Measurements from ENCODE around the gene GRIN2A. TPM values are rescaled to one million over a fixed set of nuclear protein-coding genes. Genes with fewer than 3 reads are reported as not detected.

The GRIN2A gene
- polyA plus RNA-seq, 2 donors = 0.02 to 0.04 TPM

GRCh38 chr16:10103700-10104099 is 78.5 kb downstream of the GRIN2A start:
- Histone ChIP-seq H3K4me1 (ENCODE audit: control insufficient read depth in 2 of 2, insufficient read depth in 2 of 2, low read length in 1 of 2) (no peaks in the 10 kb centered on the region), H3K4me3 (ENCODE audit: low read depth in 1 of 2, low read length in 2 of 2) (no peak overlapping the region), H3K36me3 (ENCODE audit: control insufficient read depth in 2 of 2, insufficient read depth in 2 of 2, low read length in 1 of 2) (no peaks in the 10 kb centered on the region), H3K27ac (ENCODE audit: low read depth in 2 of 2, low read length in 1 of 2) (no peak overlapping the region), H3K9me3 (ENCODE audit: control insufficient read depth in 2 of 2, insufficient read depth in 1 of 2, low read depth in 1 of 2, low read length in 1 of 2) (no peaks in the 10 kb centered on the region), H3K27me3 (ENCODE audit: control insufficient read depth in 1 of 2, insufficient read depth in 2 of 2, low read length in 2 of 2) (no peaks in the 10 kb centered on the region)
- WGBS, 2 donors = 57 to 64% methylated on average over 1 of the region's 1 CpG

- Histone ChIP-seq H3K4me3 (ENCODE audit: low read depth in 1 of 2, low read length in 2 of 2) (no peak overlapping the region), H3K27ac (ENCODE audit: low read depth in 2 of 2, low read length in 1 of 2) (no peak overlapping the region), H3K9me3 (ENCODE audit: control insufficient read depth in 2 of 2, insufficient read depth in 1 of 2, low read depth in 1 of 2, low read length in 1 of 2) (no peaks in the 10 kb centered on the region), H3K27me3 (ENCODE audit: control insufficient read depth in 1 of 2, insufficient read depth in 2 of 2, low read length in 2 of 2) (no peaks in the 10 kb centered on the region), H3K4me1 (ENCODE audit: control insufficient read depth in 2 of 2, insufficient read depth in 2 of 2, low read length in 1 of 2) (no peaks in the 10 kb centered on the region), H3K36me3 (ENCODE audit: control insufficient read depth in 2 of 2, insufficient read depth in 2 of 2, low read length in 1 of 2) (no peaks in the 10 kb centered on the region)
Observed at GRCh38 chr16:10103118-10103517, 79.1 kb downstream of the GRIN2A start.

GRCh38 chr16:10100829-10101228 is 81.4 kb downstream of the GRIN2A start:
- no peaks in the 10 kb centered on the region for H3K27me3 ChIP-seq (ENCODE audit: control insufficient read depth in 1 of 2, insufficient read depth in 2 of 2, low read length in 2 of 2)
- no peaks in the 10 kb centered on the region for H3K9me3 ChIP-seq (ENCODE audit: control insufficient read depth in 2 of 2, insufficient read depth in 1 of 2, low read depth in 1 of 2, low read length in 1 of 2)
- 59 to 60% methylated on average over 4 of the region's 4 CpGs for WGBS, 2 donors
- no peak overlapping the region for H3K27ac ChIP-seq (ENCODE audit: low read depth in 2 of 2, low read length in 1 of 2)
- H3K4me1 ChIP-seq (ENCODE audit: control insufficient read depth in 2 of 2, insufficient read depth in 2 of 2, low read length in 1 of 2) = no peaks in the 10 kb centered on the region
- H3K4me3 ChIP-seq (ENCODE audit: low read depth in 1 of 2, low read length in 2 of 2) = no peak overlapping the region
- H3K36me3 ChIP-seq (ENCODE audit: control insufficient read depth in 2 of 2, insufficient read depth in 2 of 2, low read length in 1 of 2) = no peaks in the 10 kb centered on the region

GRCh38 chr16:10098991-10099390 is 83.2 kb downstream of the GRIN2A start:
- H3K27ac ChIP-seq (ENCODE audit: low read depth in 2 of 2, low read length in 1 of 2) = no peak overlapping the region
- H3K9me3 ChIP-seq (ENCODE audit: control insufficient read depth in 2 of 2, insufficient read depth in 1 of 2, low read depth in 1 of 2, low read length in 1 of 2) = no peaks in the 10 kb centered on the region
- no peaks in the 10 kb centered on the region for H3K36me3 ChIP-seq (ENCODE audit: control insufficient read depth in 2 of 2, insufficient read depth in 2 of 2, low read length in 1 of 2)
- H3K4me1 ChIP-seq (ENCODE audit: control insufficient read depth in 2 of 2, insufficient read depth in 2 of 2, low read length in 1 of 2) = no peaks in the 10 kb centered on the region
- H3K4me3 ChIP-seq (ENCODE audit: low read depth in 1 of 2, low read length in 2 of 2) = no peak overlapping the region
- H3K27me3 ChIP-seq (ENCODE audit: control insufficient read depth in 1 of 2, insufficient read depth in 2 of 2, low read length in 2 of 2) = no peaks in the 10 kb centered on the region

GRCh38 chr16:10097271-10097670 is 85.0 kb downstream of the GRIN2A start:
- Histone ChIP-seq H3K27me3 (ENCODE audit: control insufficient read depth in 1 of 2, insufficient read depth in 2 of 2, low read length in 2 of 2) (no peaks in the 10 kb centered on the region), H3K36me3 (ENCODE audit: control insufficient read depth in 2 of 2, insufficient read depth in 2 of 2, low read length in 1 of 2) (no peaks in the 10 kb centered on the region), H3K27ac (ENCODE audit: low read depth in 2 of 2, low read length in 1 of 2) (no peak overlapping the region), H3K4me3 (ENCODE audit: low read depth in 1 of 2, low read length in 2 of 2) (no peak overlapping the region), H3K9me3 (ENCODE audit: control insufficient read depth in 2 of 2, insufficient read depth in 1 of 2, low read depth in 1 of 2, low read length in 1 of 2) (no peaks in the 10 kb centered on the region), H3K4me1 (ENCODE audit: control insufficient read depth in 2 of 2, insufficient read depth in 2 of 2, low read length in 1 of 2) (no peaks in the 10 kb centered on the region)
- 71 to 76% methylated on average over 2 of the region's 2 CpGs for WGBS, 2 donors

GRCh38 chr16:10093576-10093975 is 88.7 kb downstream of the GRIN2A start:
- no peak overlapping the region for H3K4me3 ChIP-seq (ENCODE audit: low read depth in 1 of 2, low read length in 2 of 2)
- 72 to 73% methylated on average over 8 of the region's 8 CpGs for WGBS, 2 donors
- no peak overlapping the region for H3K27ac ChIP-seq (ENCODE audit: low read depth in 2 of 2, low read length in 1 of 2)
- no peaks in the 10 kb centered on the region for H3K9me3 ChIP-seq (ENCODE audit: control insufficient read depth in 2 of 2, insufficient read depth in 1 of 2, low read depth in 1 of 2, low read length in 1 of 2)
- H3K4me1 ChIP-seq (ENCODE audit: control insufficient read depth in 2 of 2, insufficient read depth in 2 of 2, low read length in 1 of 2) = no peaks in the 10 kb centered on the region
- no peaks in the 10 kb centered on the region for H3K36me3 ChIP-seq (ENCODE audit: control insufficient read depth in 2 of 2, insufficient read depth in 2 of 2, low read length in 1 of 2)
- no peaks in the 10 kb centered on the region for H3K27me3 ChIP-seq (ENCODE audit: control insufficient read depth in 1 of 2, insufficient read depth in 2 of 2, low read length in 2 of 2)

GRCh38 chr16:10090816-10091215 is 91.4 kb downstream of the GRIN2A start:
- WGBS, 2 donors = 78 to 83% methylated on average over 1 of the region's 1 CpG
- no peak overlapping the region for H3K4me3 ChIP-seq (ENCODE audit: low read depth in 1 of 2, low read length in 2 of 2)

GRCh38 chr16:10088380-10088793 is 93.8 kb downstream of the GRIN2A start:
- Histone ChIP-seq H3K9me3 (ENCODE audit: control insufficient read depth in 2 of 2, insufficient read depth in 1 of 2, low read depth in 1 of 2, low read length in 1 of 2) (no peaks in the 10 kb centered on the region), H3K4me3 (ENCODE audit: low read depth in 1 of 2, low read length in 2 of 2) (no peak overlapping the region), H3K4me1 (ENCODE audit: control insufficient read depth in 2 of 2, insufficient read depth in 2 of 2, low read length in 1 of 2) (no peaks in the 10 kb centered on the region), H3K27me3 (ENCODE audit: control insufficient read depth in 1 of 2, insufficient read depth in 2 of 2, low read length in 2 of 2) (no peaks in the 10 kb centered on the region), H3K36me3 (ENCODE audit: control insufficient read depth in 2 of 2, insufficient read depth in 2 of 2, low read length in 1 of 2) (no peaks in the 10 kb centered on the region), H3K27ac (ENCODE audit: low read depth in 2 of 2, low read length in 1 of 2) (no peak overlapping the region)
- WGBS, 2 donors = 60 to 67% methylated on average over 7 of the region's 7 CpGs

More at GRCh38 chr16:10090816-10091215, 91.4 kb downstream of the GRIN2A start:
- Histone ChIP-seq H3K27me3 (ENCODE audit: control insufficient read depth in 1 of 2, insufficient read depth in 2 of 2, low read length in 2 of 2) (no peaks in the 10 kb centered on the region), H3K36me3 (ENCODE audit: control insufficient read depth in 2 of 2, insufficient read depth in 2 of 2, low read length in 1 of 2) (no peaks in the 10 kb centered on the region), H3K9me3 (ENCODE audit: control insufficient read depth in 2 of 2, insufficient read depth in 1 of 2, low read depth in 1 of 2, low read length in 1 of 2) (no peaks in the 10 kb centered on the region), H3K27ac (ENCODE audit: low read depth in 2 of 2, low read length in 1 of 2) (no peak overlapping the region), H3K4me1 (ENCODE audit: control insufficient read depth in 2 of 2, insufficient read depth in 2 of 2, low read length in 1 of 2) (no peaks in the 10 kb centered on the region)

- Histone ChIP-seq H3K4me3 (ENCODE audit: low read depth in 1 of 2, low read length in 2 of 2) (no peak overlapping the region), H3K9me3 (ENCODE audit: control insufficient read depth in 2 of 2, insufficient read depth in 1 of 2, low read depth in 1 of 2, low read length in 1 of 2) (no peaks in the 10 kb centered on the region), H3K27me3 (ENCODE audit: control insufficient read depth in 1 of 2, insufficient read depth in 2 of 2, low read length in 2 of 2) (no peaks in the 10 kb centered on the region), H3K36me3 (ENCODE audit: control insufficient read depth in 2 of 2, insufficient read depth in 2 of 2, low read length in 1 of 2) (no peaks in the 10 kb centered on the region), H3K4me1 (ENCODE audit: control insufficient read depth in 2 of 2, insufficient read depth in 2 of 2, low read length in 1 of 2) (no peaks in the 10 kb centered on the region), H3K27ac (ENCODE audit: low read depth in 2 of 2, low read length in 1 of 2) (no peak overlapping the region)
- whole genome bisulfite sequencing, 2 donors = 82 to 86% methylated on average over 4 of the region's 4 CpGs
Observed at GRCh38 chr16:10087151-10087550, 95.1 kb downstream of the GRIN2A start.

GRCh38 chr16:10086620-10087019 is 95.6 kb downstream of the GRIN2A start:
- 26 to 46% methylated on average over 3 of the region's 3 CpGs for WGBS, 2 donors
- Histone ChIP-seq H3K9me3 (ENCODE audit: control insufficient read depth in 2 of 2, insufficient read depth in 1 of 2, low read depth in 1 of 2, low read length in 1 of 2) (no peaks in the 10 kb centered on the region), H3K4me1 (ENCODE audit: control insufficient read depth in 2 of 2, insufficient read depth in 2 of 2, low read length in 1 of 2) (no peaks in the 10 kb centered on the region), H3K36me3 (ENCODE audit: control insufficient read depth in 2 of 2, insufficient read depth in 2 of 2, low read length in 1 of 2) (no peaks in the 10 kb centered on the region), H3K27me3 (ENCODE audit: control insufficient read depth in 1 of 2, insufficient read depth in 2 of 2, low read length in 2 of 2) (no peaks in the 10 kb centered on the region), H3K27ac (ENCODE audit: low read depth in 2 of 2, low read length in 1 of 2) (no peak overlapping the region), H3K4me3 (ENCODE audit: low read depth in 1 of 2, low read length in 2 of 2) (no peak overlapping the region)

Measured in esophagus (tissue), 2 donors.